ENCODE data around the gene SERPINI2. TPM values are rescaled to one million over a fixed set of nuclear protein-coding genes. Genes with fewer than 3 reads are reported as not detected.

Gene SERPINI2
- total and polyA plus RNA-seq, 2 of the 8 experiments (the other 6 are each of a cell fraction or from before 2014, with no cell fraction given) = 0.26 TPM; not detected in 1

- no peak overlapping the region for H3K18ac ChIP-seq (ENCODE audit: extremely low read depth, low read length)
- no peak overlapping the region for H3K14ac ChIP-seq (ENCODE audit: insufficient read length)
- no peaks in the 10 kb centered on the region for H3K27me3 ChIP-seq (replicated peaks in 1 of 4; ENCODE audit: control insufficient read depth in 3 of 4, extremely low read depth in 1 of 4, insufficient read depth in 3 of 4, low read length in 3 of 4)
- no peaks in the 10 kb centered on the region for H4K20me1 ChIP-seq (replicated peaks in 1 of 2; ENCODE audit: control insufficient read depth in 1 of 2, insufficient read depth in 2 of 2, low read length in 2 of 2)
- H3K9me3 ChIP-seq (ENCODE audit: insufficient read depth in 2 of 2, low read depth in 1 of 2, low read length in 1 of 2) = no peaks in the 10 kb centered on the region
- no peak overlapping the region for H3K9ac ChIP-seq (replicated peaks in 1 of 4; ENCODE audit: extremely low read depth in 1 of 4, low read depth in 3 of 4, low read length in 3 of 4)
- H3K23ac ChIP-seq (ENCODE audit: insufficient read length) = no peak overlapping the region
- no peak overlapping the region for H3K56ac ChIP-seq (replicated peaks; ENCODE audit: insufficient read length, low read depth, low read length)
- WGBS, 2 experiments (ENCODE audit: extremely low coverage in 1 of 2, insufficient coverage in 1 of 2, insufficient read length in 1 of 2, insufficient replicate concordance in 2 of 2, low coverage in 1 of 2, low lambda C conversion rate in 2 of 2, missing lambda C conversion rate in 1 of 2) = 98% methylated on average over 2 of the region's 2 CpGs; no CpG with 5 or more reads in 1 of the 2 experiments
- DNase-seq (ENCODE audit: low read depth in 1 of 2, low spot score in 2 of 2) (no peak), FAIRE-seq (no peak)
- no peak overlapping the region for H2BK15ac ChIP-seq (ENCODE audit: low read length)
- H2BK120ac ChIP-seq (replicated peaks; ENCODE audit: low read depth, low read length) = no peak overlapping the region
- no peak overlapping the region for H2BK20ac ChIP-seq (ENCODE audit: low read length)
- ChIA-PET CTCF (ENCODE audit: partially characterized antibody) (interaction anchor here (0.7 to 2.0 kb wide), 3 partner anchors 9 to 1454 kb away, joined by 3 to 11 read pairs (median 5); no protein-coding TSS in a partner anchor), POLR2A (ENCODE audit: partially characterized antibody) (no interaction called here)
- H3K4me1 ChIP-seq (replicated peaks in 1 of 4; ENCODE audit: control insufficient read depth in 3 of 4, insufficient read depth in 4 of 4, low read length in 3 of 4) = no peaks in the 10 kb centered on the region
- no peaks in the 10 kb centered on the region for H3K36me3 ChIP-seq (ENCODE audit: control insufficient read depth in 2 of 4, insufficient read depth in 4 of 4, low read length in 3 of 4)
- no peak overlapping the region for H4K91ac ChIP-seq (replicated peaks; ENCODE audit: insufficient read length, low read length)
- no peak overlapping the region for H3K4me2 ChIP-seq (ENCODE audit: insufficient read depth in 1 of 2, low read depth in 2 of 2, low read length in 2 of 2)
- H2BK5ac ChIP-seq (ENCODE audit: low read depth, low read length) = no peak overlapping the region
- H2AK5ac ChIP-seq (ENCODE audit: low read depth, low read length) = no peak overlapping the region
- no peak overlapping the region for H4K5ac ChIP-seq (ENCODE audit: insufficient read length, low read depth, low read length)
- no peak overlapping the region for H4K8ac ChIP-seq (ENCODE audit: extremely low read depth, insufficient read depth, low read length)
- H2BK12ac ChIP-seq (ENCODE audit: low read depth, low read length) = no peak overlapping the region
- H3K79me1 ChIP-seq (ENCODE audit: low read depth, low read length) = no peaks in the 10 kb centered on the region
- H3K4ac ChIP-seq (replicated peaks; ENCODE audit: insufficient read length, low read depth, low read length) = no peak overlapping the region
- no peaks in the 10 kb centered on the region for H3K79me2 ChIP-seq (ENCODE audit: control insufficient read depth in 1 of 2, insufficient read depth in 2 of 2, low read length in 2 of 2)
- H3K4me3 ChIP-seq (ENCODE audit: extremely low read depth in 1 of 4, insufficient read depth in 2 of 4, low read depth in 3 of 4, low read length in 4 of 4) = no peak overlapping the region
- no peak overlapping the region for H3K27ac ChIP-seq (ENCODE audit: low read depth, low read length)
- no peaks in the 10 kb centered on the region for H3K23me2 ChIP-seq (ENCODE audit: low read depth, low read length)
- no peak overlapping the region for H2AFZ ChIP-seq (ENCODE audit: low read length)
- TF ChIP-seq MAFK (IDR thresholded peaks at IDR 0.05; ENCODE audit: low read depth, low read length) (no peak), SRF (IDR thresholded peaks at IDR 0.05; ENCODE audit: low read depth, low read length) (no peak), KDM5A (IDR thresholded peaks at IDR 0.05; ENCODE audit: low read length) (no peak), KDM4A (IDR thresholded peaks at IDR 0.05; ENCODE audit: low read depth, low read length, severe bottlenecking) (no peak), EP300 (IDR thresholded peaks at IDR 0.05; ENCODE audit: borderline replicate concordance in 1 of 2, low read depth in 2 of 2, low read length in 2 of 2) (no peak), CTCF (IDR thresholded peaks at IDR 0.05; ENCODE audit: control extremely low read depth in 1 of 3, insufficient read depth in 1 of 3, low read depth in 1 of 3, low read length in 3 of 3) (no peak), NANOG (IDR thresholded peaks at IDR 0.05; ENCODE audit: insufficient read depth, low read depth, low read length, poor library complexity, severe bottlenecking) (no peak), BACH1 (IDR thresholded peaks at IDR 0.05; ENCODE audit: low read length) (no peak), EZH2 (IDR thresholded peaks at IDR 0.05; ENCODE audit: low read depth, low read length, severe bottlenecking) (no peak)
- TF ChIP-seq, protein P1, sequence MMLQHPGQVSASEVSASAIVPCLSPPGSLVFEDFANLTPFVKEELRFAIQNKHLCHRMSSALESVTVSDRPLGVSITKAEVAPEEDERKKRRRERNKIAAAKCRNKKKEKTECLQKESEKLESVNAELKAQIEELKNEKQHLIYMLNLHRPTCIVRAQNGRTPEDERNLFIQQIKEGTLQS (IDR thresholded peaks at IDR 0.05; ENCODE audit: insufficient read depth, low read depth, low read length) = no peak
These were observed 28.6 kb upstream of the SERPINI2 start for GRCh38 chr3:167502401-167502800.

Data from H1 (cell line).